NCI-H510A treated with DMSO at 0.1 percent for 48 hours (cell line): ENCODE measurements around the gene GGA1.

Source experiments
- DNase-seq: peaks from one replicate; lab custom pipeline; 2025; lab: John Stamatoyannopoulos, UW

The GGA1 gene

DNA sequence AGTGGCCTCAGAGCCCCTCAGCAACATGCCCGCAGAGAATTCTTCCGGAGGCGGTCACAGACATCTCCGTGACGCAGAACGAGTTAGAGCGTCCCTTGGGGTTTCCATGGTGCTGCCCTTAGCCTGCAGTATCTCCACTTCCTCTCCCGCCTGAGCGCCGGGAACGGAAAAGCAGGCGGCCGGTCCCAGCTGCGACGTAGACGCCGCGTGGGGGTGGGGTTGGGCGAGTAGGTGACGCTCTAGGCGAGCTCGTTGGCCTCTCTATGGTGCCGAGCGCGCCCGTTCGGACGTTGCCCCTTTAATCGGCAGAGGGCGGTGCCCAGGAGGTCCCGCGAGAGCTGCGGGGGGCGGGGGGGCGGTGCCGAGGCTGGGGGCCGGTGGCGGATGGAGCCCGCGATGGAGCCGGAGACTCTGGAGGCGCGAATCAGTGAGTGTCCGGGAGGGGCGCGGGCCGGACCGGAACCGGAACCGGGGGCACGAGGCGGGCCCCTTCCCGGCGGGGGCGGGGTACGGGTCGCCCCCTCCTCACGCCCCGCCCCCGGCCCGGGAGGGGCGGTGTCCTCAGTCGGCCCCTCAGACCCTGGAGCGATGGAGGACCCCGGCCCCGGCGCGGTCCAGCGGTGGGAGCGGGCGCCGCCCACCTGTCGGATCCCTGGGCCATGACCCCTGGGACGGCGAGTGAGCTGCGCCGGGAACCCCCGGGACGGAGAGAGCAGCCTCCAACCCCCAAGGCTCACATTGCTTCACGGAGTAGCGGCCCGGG lies at the start of gene GGA1:
Gene GGA1 (plus strand): TSS at position 358 of the 763 bp plus-strand sequence. CDS start 27 bp downstream, at position 385.
- peak; percentile 79 for DNase-seq

DNA sequence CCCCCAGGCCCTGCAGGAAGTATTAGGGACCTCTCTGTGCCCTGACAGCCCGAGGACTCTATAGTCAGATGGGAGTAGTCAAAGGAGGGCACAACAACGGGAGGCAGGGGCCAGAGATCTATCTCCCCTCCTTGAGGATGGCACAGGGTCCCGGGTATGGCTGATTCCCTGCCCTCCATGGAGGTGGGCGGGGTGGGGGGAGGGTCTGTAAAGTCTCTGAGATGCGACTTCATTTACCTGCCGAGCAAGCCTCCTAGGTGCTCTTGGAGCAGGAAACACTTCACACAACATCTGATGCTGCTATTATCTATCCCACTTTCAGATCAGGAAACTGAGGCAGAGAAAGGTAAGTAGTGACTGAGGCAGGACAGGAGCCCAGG lies 49.1 kb upstream of the GGA1 start:
- DNase-seq = no peak

GRCh38 chr22:37559901-37560607 lies 48.6 kb upstream of the GGA1 start, which contains the start of gene CDC42EP1:
Gene CDC42EP1, plus strand, starts transcription at chr22:37560480. Its CDS starts 5,870 bp downstream, at chr22:37566350.
- DNase-seq = no peak

DNA sequence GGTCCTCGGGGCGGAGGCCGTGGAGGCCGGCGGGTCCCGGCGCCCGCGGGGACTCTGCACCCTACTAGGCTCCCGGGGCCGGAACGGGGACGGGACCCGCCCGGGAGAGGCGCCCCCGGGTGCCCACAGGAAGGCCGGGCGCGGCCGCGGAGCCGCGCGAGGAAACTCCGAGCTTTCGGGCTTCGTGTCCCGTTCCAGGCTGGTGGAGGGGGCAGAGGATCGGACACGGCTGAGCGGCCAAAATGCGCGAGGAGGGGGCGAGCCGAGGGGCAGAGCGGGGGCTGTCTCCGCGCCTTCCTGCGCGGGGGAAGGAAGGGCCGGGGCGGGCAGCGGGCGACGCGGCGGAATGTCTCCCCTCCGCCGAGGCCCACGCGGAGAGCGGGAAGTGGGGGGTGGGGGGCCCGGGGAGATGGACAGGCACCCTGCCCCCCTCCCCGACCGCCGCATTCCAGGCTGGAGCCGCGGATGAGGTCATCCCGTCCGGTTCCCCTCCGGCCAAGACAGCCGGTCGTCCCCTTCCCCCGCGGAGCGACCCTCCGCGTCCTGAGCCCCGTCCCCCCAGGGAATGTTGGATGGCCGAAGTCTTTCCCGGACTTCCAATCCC lies 47.9 kb upstream of the GGA1 start:
- DNase-seq = no peak

DNA sequence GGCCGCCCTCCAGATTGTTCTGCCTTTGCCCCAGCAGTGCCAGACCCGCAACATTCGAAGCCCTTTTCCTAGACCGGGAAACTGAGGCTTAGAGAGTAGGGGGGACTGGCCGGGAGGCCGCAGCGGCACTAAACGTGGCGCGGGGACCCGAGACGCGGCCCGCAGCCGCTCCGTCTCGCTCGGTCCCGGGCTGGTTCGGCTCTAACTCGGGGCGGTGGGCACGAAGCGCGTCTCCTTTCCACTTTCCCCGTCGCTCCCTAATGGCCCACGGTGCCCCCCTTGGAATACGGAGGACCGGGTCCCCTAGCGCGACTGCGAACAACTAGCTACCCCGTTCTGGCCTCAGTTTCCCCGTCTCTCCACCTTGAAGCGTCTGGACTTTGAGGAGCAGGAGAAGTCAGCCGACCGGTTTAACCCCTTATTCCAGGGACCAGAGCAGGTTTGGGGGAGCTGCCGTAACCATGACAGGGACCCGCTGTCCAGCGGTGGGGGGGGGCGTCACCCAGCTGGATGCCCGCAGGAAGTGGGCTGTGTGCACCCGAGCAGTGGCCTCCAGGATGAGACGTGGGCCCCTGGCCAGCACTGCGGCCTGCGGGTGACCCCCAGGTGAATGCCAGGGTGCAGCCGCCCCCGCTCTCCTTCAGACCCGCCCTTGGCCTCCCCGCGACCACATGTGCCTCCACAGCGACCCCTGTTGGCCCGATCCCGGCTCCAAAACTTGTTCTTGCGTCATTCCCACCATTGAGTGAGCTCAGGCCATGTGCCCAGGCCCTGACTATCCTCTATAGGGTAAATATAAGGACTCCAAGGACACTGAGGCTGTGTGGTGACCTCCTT lies 47.2 kb upstream of the GGA1 start:
- DNase-seq = no peak

DNA sequence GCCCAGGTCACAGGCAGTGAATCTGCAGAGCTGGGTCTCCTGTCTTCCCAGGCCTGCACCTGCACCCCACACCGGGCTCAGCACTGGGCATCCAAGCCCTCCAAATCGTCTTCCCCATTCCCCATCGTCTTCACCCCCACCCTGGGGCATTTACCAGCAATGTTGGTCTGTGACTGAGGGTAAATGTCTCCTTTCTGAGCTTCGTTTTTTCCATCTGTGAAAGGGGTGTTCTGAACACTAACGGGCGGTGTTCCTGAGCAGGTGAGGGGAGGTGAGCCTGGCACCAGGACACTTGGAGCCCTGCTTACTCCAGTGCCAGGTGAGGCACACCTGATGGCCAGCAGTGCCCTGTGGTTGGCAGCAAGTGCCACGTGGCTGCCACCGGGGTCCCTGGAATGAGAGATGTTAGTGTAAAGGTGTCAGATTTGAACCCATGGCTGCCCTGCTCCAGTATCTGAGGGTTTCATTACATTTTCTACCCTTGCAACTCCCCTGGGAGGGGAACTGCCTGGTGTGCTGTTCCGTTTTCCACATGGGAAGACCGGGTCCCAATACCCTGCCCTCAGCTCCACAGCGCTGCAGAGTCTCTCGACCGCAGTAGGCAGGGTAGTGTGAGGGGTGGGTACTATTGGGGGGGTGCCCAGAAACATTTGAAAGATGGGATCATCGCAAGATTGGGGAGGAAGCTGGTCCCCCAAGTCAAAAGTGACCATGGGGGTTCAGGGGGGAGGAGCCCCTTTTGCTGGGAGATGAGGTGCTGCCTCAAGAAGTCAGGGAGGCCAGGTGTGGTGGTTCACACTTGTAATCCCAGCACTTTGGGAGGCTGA lies 46.4 kb upstream of the GGA1 start:
- DNase-seq = no peak

DNA sequence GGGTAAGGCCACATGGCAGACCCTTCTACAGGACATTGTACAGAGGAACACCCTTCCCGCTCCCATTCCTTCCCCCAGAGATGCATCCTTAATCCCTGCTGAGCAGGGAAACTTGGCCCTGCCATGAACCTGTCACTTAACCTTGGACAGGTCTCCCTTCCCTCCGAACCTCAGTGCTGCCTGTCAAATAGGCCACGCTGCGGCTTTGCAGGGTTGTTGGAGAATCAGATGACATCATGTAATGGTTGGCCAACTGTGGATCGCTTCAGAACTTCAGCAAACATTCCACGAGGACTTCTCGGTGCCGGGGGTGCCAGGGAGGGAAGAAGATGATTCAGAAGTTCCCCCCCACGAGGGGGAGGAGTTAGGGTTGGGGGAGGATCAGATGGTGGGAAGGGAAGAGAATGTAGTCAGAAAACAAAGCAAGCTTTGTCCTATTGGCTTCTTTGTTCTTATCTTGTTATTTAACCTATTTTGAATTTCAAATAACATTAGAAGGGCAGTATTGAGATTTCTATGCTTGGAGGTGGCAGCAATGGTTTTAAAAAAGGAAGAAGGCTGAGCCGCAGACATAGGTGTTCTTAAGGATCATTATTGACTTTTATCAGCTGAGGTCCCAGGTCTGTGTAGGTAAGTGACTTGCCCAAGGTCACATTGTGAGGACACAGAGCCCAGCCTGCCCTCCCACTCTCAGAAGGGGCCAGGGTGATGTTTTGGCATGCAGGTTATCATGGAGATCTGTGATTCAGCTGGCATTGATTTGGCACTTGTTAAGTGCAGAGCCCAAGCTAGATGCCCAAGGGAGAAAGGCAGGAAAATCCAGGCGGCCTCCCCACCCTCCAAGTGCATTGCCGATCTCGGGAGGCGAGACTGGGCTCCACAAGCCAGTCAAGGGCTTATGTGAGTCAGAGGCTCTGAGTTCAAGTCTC lies 45.2 kb upstream of the GGA1 start:
- no peak for DNase-seq

GRCh38 chr22:37564111-37564711 lies 44.4 kb upstream of the GGA1 start:
- no peak for DNase-seq

GRCh38 chr22:37565830-37566229 lies 42.8 kb upstream of the GGA1 start:
- no peak for DNase-seq

- DNase-seq = no peak
Observed at GRCh38 chr22:37566329-37566837, 42.3 kb upstream of the GGA1 start.

DNA sequence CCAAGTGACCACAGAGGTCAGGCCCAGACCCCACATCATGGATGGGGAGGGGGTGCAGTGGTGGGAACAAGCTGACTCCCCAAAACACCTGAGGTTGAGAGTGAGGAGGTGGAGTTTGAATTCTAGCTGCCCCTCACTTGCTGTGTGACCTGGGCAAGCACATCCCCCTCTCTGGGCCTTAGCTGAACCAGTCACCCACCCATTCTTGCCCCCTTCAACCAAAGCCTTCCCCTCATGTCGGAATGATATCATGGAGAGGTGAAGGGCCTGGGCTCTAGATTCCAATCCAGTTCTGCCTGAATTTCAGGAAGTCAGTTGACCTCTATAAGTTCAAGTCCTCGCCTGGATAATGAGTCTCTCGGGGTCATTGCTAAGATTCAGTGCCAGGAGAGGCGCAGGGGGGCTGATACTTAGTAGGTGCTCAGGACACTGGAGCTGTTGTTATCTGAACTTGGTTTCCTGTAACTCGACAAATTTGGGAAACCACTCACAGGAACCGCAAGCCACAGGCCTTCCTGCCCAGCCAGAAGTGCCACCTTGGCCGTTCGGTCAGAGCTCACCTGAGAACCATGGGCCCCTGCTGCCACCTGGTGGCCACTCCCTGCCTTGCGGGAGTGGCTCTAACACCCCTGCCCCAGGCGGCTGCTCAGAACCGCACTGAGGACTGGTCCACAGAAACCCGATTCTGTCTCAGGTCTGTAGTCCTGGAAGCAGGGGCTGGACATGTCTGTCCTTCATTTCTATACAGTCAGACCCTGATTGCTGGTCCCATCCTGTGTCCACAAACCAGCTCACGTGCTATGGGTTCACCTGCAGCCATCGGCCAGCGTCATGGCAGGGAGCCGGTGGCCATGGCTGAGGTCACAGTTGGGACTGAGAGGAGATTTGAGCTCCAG lies 41.5 kb upstream of the GGA1 start:
- DNase-seq = peak; percentile 45

- no peak for DNase-seq
Observed at GRCh38 chr22:37568012-37568411, 40.6 kb upstream of the GGA1 start.

DNA sequence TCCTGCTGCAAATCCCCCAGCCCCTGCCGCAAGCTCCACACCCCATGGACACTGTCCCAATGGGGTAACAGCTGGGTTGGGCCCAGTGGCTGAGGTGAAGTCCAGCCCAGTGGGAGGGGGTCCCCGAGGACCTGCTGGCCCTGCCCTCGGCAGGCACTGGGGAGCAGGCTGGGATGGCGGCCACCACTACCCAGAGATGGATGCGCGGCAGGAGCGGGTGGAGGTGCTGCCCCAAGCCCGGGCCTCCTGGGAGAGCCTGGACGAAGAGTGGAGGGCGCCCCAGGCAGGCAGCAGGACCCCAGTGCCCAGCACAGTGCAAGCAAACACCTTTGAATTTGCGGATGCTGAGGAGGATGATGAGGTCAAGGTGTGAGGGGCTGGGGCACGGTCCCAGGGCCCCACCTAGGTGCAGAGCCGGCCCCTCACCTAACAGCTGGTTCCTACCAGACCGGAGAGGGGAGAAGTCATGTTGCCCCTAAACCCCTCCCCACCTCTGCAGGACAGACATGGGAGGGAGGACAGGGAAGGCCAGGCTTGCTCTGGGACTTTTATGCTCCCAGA lies 40.1 kb upstream of the GGA1 start:
- no peak for DNase-seq

DNA sequence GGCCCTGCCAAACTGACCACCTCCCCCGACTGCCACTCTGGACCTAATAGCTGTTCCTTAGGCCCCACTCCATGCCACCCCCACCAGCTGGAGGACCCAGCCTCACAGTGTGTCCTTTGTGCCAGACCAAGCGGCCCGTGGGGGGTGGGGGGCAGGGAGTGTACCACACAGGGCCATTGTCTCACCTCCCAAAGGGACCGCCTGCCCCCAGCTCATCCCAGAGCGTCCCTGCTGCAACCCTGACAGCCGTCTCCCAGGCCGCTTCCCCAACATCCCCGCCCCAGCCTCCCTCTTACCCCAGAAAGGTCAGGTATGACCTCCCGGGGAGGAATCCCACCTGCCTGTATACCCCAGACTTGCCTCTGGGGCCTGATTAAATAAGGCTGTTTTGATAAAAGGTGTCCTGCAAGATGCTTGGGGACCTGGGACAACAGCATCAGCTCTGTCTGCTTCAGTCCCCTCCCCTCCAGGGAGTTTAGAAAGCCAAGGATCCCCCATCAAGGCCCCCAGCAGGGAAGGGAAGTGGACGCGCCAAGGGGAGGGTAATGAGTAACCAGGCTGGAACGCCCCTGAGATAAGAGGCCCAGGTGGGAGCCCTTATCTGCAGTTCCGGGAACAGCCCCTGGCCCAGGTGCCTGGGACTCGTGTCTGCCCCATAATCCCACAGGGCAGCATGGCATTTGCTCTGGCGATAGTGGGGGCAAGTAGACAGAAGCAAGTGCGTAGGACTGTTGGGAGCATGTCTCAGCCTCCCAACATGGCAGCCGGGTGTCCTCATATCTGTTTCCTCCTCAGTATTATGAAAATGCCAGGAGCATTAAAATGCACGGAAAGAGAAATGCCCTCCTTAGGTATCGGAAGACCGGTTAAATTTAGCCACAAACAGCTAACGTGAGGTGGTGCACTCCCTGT lies 39.4 kb upstream of the GGA1 start:
- no peak for DNase-seq

DNA sequence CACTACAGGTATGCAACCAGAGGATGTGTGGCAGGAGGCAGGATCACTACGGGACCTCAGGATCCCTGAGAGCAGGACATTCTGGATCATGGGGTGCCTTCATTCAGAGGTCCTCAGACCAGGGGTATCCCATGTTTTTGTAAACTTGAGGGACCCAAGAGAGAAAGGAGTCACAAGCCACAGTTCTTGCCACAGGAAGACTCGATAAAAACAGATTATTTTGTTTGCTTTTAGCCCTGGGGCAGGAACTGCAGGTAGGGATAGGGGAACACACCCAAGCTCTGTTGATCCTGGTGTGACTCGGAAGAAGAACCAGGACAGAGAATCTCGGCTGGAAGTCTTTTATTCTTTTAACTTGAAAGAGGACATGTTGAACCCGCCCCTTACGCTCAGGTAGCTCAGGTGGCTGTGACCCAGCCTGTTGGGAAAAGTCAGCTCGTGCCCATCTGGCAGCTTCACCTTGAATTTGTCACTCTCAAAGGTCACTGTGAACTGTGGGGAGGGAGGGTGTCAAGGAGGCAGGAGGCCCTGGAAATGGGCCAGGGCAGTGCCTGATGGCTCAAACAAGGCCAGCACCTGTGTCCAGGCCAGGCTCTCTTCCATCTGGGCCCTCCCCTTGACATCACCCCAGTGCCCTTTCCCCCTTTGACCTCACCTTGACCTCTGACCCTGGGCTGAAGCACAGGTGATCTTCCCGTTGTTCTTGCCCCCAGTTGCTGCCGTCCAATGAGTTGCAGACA lies 38.5 kb upstream of the GGA1 start:
- no peak for DNase-seq

- DNase-seq = no peak
Observed at GRCh38 chr22:37570661-37570976, 38.0 kb upstream of the GGA1 start.
